Psoas muscle (tissue), 8 donors: ENCODE measurements around the gene ARHGEF10L. TPM values are rescaled to one million over a fixed set of nuclear protein-coding genes. Genes with fewer than 3 reads are reported as not detected.
"Not testable (repeated sequence)": the region's sequence is repeated elsewhere in the genome, so short reads cannot be mapped to it uniquely, and the experiment has no call there.

Source experiments
- ATAC-seq, 4 donors: fragments of 200-7000 bp; cut with Tn5 transposase; one replicate each; pipeline ENCODE4 v1.9.1; 2020; ENCODE audit warnings: moderate library complexity in 3 of 4, mild to moderate bottlenecking in 2 of 4
- DNase-seq, 2 donors: peaks; one replicate each; pipeline ENCODE4 v3.0.0-alpha.2; 2020
- H3K27ac ChIP-seq: fragments of 200-600 bp; one replicate; pipeline ENCODE4 v1.8.0; 2022
- H3K27me3 ChIP-seq, 3 donors: fragments of 200-600 bp in 1 of 3; one replicate each; pipeline versions ENCODE4 v1.6.1 to v1.8.0; 2013 to 2022; ENCODE audit warnings: low read length in 2 of 3, mild to moderate bottlenecking in 2 of 3, moderate library complexity in 1 of 3; ENCODE audit not compliant: insufficient read depth in 3 of 3
- H3K36me3 ChIP-seq, 2 donors: fragments of 200-600 bp in 1 of 2; one replicate each; pipeline versions ENCODE4 v1.6.1 to v1.8.0; 2013 to 2022; ENCODE audit warnings: low read depth in 1 of 2, mild to moderate bottlenecking in 1 of 2, moderate library complexity in 1 of 2; ENCODE audit not compliant: insufficient read depth in 1 of 2
- H3K4me1 ChIP-seq: fragments of 200-600 bp; one replicate; pipeline ENCODE4 v1.8.0; 2022
- H3K4me3 ChIP-seq: fragments of 200-600 bp; one replicate; pipeline ENCODE4 v1.8.0; 2022; ENCODE audit warnings: mild to moderate bottlenecking
- H3K9me3 ChIP-seq: fragments of 200-600 bp; one replicate; pipeline ENCODE4 v1.8.0; 2022
- CTCF ChIP-seq: fragments of 200-600 bp; IDR thresholded peaks from one replicate; pipeline ENCODE4 v1.8.0; 2022; ENCODE audit warnings: antibody characterized with exemption
- WGBS, 3 donors: extraction: QIAGEN DNeasy Blood & Tissue Kit; methylation state at CpG; one replicate each; pipeline versions ENCODE4 v1.1.6 to v1.1.7; 2013; 5-methylcytosine and 5-hydroxymethylcytosine counted together
- intact Hi-C, 2 donors: fragments of 100-400 bp; cut with DNase I; formaldehyde crosslinking; loops; one replicate each; pipeline versions ENCODE4 v1.11.0 to v1.14.2; 2022
- polyA plus RNA-seq, 3 donors: library from polyadenylated mRNA; stranded (reverse); fragments of 200-250 nt; gene quantifications; one replicate each; pipeline ENCODE4 v1.2.3, GENCODE V29; 2013
- total RNA-seq, 4 donors: library from RNA; stranded (reverse); fragmentation: NEBNext Ultra II Directional in 2 of 4; extraction: Animal tissue kit (Norgen Biotek cat#: 25700) in 2 of 4; gene quantifications; one replicate each; pipeline versions ENCODE4 v1.2.1 to v1.2.4, GENCODE V29; 2021 to 2023
- donor health status: healthy with polysubstance abuse.
- donor health status: DM: no; HTN: no; CAD: no; lungs with moderate emphysema.
- donor health status: Bipolar disorder and iron deficiency.
- donor health status: healthy.
- donor health status: DM: yes; HTN: yes; CAD: no.
- donor health status: DM: no; HTN: no; CAD: no.
- donor health status: DM: no; HTN: no; CAD: no.
- donor health status: DM: yes; HTN: yes; CAD: no.

ARHGEF10L gene
- total and polyA plus RNA-seq, 7 donors = 18.8 to 108 (median 37.1) TPM

- no peak overlapping the region for H3K4me3 ChIP-seq
- peaks cover 0 to 62% of the 10 kb centered on the region in 2 donors for H3K36me3 ChIP-seq
- intact Hi-C loops = no loop called here
- 87 to 92% (median 92%) methylated on average over 18 to 22 of the region's 22 CpGs for WGBS, 3 donors
- peak overlapping the region; percentile 84 for H3K27ac ChIP-seq
- TF ChIP-seq CTCF = no peak
- no peaks in the 10 kb centered on the region for H3K9me3 ChIP-seq
- H3K4me1 ChIP-seq = peaks cover 38% of the 10 kb centered on the region
- peak in 1 of 2 donors; percentile 46 for DNase-seq
- no peaks in the 10 kb centered on the region for H3K27me3 ChIP-seq
- no peak for ATAC-seq
These were observed 83.3 kb downstream of the ARHGEF10L start for GRCh38 chr1:17622823-17623222.

GRCh38 chr1:17624611-17625233 is 85.2 kb downstream of the ARHGEF10L start:
- Histone ChIP-seq H3K9me3 (no peaks in the 10 kb centered on the region), H3K27me3 (no peaks in the 10 kb centered on the region), H3K4me3 (peak overlapping the region; percentile 15), H3K4me1 (peaks cover 48% of the 10 kb centered on the region), H3K36me3 (peaks cover 0 to 77% of the 10 kb centered on the region in 2 donors), H3K27ac (peak overlapping the region; percentile 84)
- ATAC-seq (peak; percentile 88 to 91 (median 90)), DNase-seq (peak; percentile 80 to 97)
- WGBS, 3 donors = 22 to 39% (median 24%) methylated on average over 8 of the region's 8 CpGs
- no peak for TF ChIP-seq CTCF
- intact Hi-C loops = no loop called here

GRCh38 chr1:17627239-17628052 is 87.9 kb downstream of the ARHGEF10L start:
- intact Hi-C loops = no loop called here
- WGBS, 3 donors = 71 to 89% (median 84%) methylated on average over 16 of the region's 16 CpGs

GRCh38 chr1:17629046-17629445 is 89.5 kb downstream of the ARHGEF10L start:
- H3K9me3 ChIP-seq, H3K4me3 ChIP-seq, ATAC-seq, H3K27me3 ChIP-seq, intact Hi-C loops: not testable (repeated sequence)
- H3K36me3 ChIP-seq = peaks cover 0 to 73% of the 10 kb centered on the region in 2 donors
- WGBS, 3 donors = 80 to 90% (median 88%) methylated on average over 5 of the region's 5 CpGs
- H3K27ac ChIP-seq = peak overlapping the region; percentile 77
- peaks cover 39% of the 10 kb centered on the region for H3K4me1 ChIP-seq
- DNase-seq = peak in 1 of 2 donors; percentile 32

More at GRCh38 chr1:17627239-17628052, 87.9 kb downstream of the ARHGEF10L start:
- DNase-seq (peak in 1 of 2 donors; percentile 51), ATAC-seq (no peak)
- no peak for TF ChIP-seq CTCF
- peak overlapping the region; percentile 77 for H3K27ac ChIP-seq
- no peaks in the 10 kb centered on the region for H3K9me3 ChIP-seq
- no peaks in the 10 kb centered on the region for H3K27me3 ChIP-seq
- H3K4me3 ChIP-seq = no peak overlapping the region
- peaks cover 51% of the 10 kb centered on the region for H3K4me1 ChIP-seq
- H3K36me3 ChIP-seq = peaks cover 0 to 73% of the 10 kb centered on the region in 2 donors

GRCh38 chr1:17629460-17629859 is 90.0 kb downstream of the ARHGEF10L start:
- Histone ChIP-seq H3K27me3 (no peaks in the 10 kb centered on the region), H3K4me3 (no peak overlapping the region), H3K36me3 (peaks cover 0 to 73% of the 10 kb centered on the region in 2 donors), H3K4me1 (peaks cover 35% of the 10 kb centered on the region), H3K27ac (peak overlapping the region; percentile 77), H3K9me3 (no peaks in the 10 kb centered on the region)
- intact Hi-C loops = no loop called here
- DNase-seq = no peak
- TF ChIP-seq CTCF = peak; percentile 15
- ATAC-seq = peak in 1 of 4 donors; percentile 14
- WGBS, 3 donors = 71 to 80% (median 74%) methylated on average over 11 of the region's 11 CpGs
